ENCODE measurements around the gene CDKL5. TPM values are rescaled to one million over a fixed set of nuclear protein-coding genes. Genes with fewer than 3 reads are reported as not detected.
A peak's percentile ranks its signal among the peaks of the same experiment; 100 is the strongest.

The CDKL5 gene
- polyA plus RNA-seq, 2 of the 4 experiments (the other 2 are of a cell fraction), result 5.4 to 22.8 TPM

DNA sequence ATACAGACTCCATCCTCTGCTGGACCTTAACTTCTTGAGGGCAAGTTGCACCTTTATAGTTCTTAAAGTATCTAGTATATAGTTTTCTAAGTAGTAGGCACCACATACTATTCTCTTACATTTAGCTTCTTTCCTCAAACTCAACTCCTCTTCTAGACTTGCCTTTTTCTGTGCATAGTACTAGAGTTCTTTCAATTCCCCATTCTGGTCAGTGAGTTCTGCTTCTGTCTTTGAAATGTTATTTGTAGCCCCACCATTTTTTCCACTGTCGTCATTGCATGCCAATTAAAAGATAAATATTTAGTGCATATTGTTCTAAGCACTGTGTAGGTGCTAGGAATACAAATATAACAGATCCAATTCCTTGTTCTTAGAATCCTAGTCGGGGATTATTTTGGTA, 31.6 kb downstream of the CDKL5 start:
- no peak overlapping the region for H3K4me2 ChIP-seq
- POLR2A ChIA-PET, result no interaction called here
- H3K27ac ChIP-seq, result no peak overlapping the region
- TF ChIP-seq NR3C1 (IDR thresholded peaks at IDR 0.05), result no peak
- no peak for TF ChIP-seq SREBF2 (IDR thresholded peaks at IDR 0.05)
- TF ChIP-seq, protein P1, sequence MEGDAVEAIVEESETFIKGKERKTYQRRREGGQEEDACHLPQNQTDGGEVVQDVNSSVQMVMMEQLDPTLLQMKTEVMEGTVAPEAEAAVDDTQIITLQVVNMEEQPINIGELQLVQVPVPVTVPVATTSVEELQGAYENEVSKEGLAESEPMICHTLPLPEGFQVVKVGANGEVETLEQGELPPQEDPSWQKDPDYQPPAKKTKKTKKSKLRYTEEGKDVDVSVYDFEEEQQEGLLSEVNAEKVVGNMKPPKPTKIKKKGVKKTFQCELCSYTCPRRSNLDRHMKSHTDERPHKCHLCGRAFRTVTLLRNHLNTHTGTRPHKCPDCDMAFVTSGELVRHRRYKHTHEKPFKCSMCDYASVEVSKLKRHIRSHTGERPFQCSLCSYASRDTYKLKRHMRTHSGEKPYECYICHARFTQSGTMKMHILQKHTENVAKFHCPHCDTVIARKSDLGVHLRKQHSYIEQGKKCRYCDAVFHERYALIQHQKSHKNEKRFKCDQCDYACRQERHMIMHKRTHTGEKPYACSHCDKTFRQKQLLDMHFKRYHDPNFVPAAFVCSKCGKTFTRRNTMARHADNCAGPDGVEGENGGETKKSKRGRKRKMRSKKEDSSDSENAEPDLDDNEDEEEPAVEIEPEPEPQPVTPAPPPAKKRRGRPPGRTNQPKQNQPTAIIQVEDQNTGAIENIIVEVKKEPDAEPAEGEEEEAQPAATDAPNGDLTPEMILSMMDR (IDR thresholded peaks at IDR 0.05), result no peak
- no peak for TF ChIP-seq FOSL2 (IDR thresholded peaks at IDR 0.05)
- no peak for TF ChIP-seq FOSL2 (CRISPR knock-in tag; IDR thresholded peaks at IDR 0.05)
- no peak for TF ChIP-seq HOXA7 (CRISPR knock-in tag; IDR thresholded peaks at IDR 0.05)
- no peak for TF ChIP-seq MAZ (IDR thresholded peaks at IDR 0.05; ENCODE audit: borderline replicate concordance, low read depth, low read length)
- no peak for TF ChIP-seq POLR2AphosphoS2 (conservative IDR thresholded peaks at IDR 0.05; ENCODE audit: low read length)
- TF ChIP-seq HOXB5 (CRISPR knock-in tag; IDR thresholded peaks at IDR 0.05), result no peak
- no peak for TF ChIP-seq RARB (CRISPR knock-in tag; IDR thresholded peaks at IDR 0.05)
- TF ChIP-seq, protein P2, sequence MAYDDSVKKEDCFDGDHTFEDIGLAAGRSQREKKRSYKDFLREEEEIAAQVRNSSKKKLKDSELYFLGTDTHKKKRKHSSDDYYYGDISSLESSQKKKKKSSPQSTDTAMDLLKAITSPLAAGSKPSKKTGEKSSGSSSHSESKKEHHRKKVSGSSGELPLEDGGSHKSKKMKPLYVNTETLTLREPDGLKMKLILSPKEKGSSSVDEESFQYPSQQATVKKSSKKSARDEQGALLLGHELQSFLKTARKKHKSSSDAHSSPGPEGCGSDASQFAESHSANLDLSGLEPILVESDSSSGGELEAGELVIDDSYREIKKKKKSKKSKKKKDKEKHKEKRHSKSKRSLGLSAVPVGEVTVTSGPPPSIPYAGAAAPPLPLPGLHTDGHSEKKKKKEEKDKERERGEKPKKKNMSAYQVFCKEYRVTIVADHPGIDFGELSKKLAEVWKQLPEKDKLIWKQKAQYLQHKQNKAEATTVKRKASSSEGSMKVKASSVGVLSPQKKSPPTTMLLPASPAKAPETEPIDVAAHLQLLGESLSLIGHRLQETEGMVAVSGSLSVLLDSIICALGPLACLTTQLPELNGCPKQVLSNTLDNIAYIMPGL (CRISPR knock-in tag; IDR thresholded peaks at IDR 0.05; ENCODE audit: borderline replicate concordance), result no peak
- TF ChIP-seq CHD4 (IDR thresholded peaks at IDR 0.05; ENCODE audit: borderline replicate concordance), result no peak
- no peak for TF ChIP-seq KDM5A (IDR thresholded peaks at IDR 0.05)
- no peak for DNase-seq (ENCODE audit: low read depth in 1 of 2, low spot score in 1 of 2)
- no peak for ATAC-seq
- CTCF ChIA-PET, result interaction anchor here (0.6 kb wide), 1 partner anchor 381 kb away, joined by 3 read pairs; no protein-coding TSS in a partner anchor
- peak; percentile 86 for FAIRE-seq
- H3K9me3 ChIP-seq, result no peaks in the 10 kb centered on the region
- WGBS (ENCODE audit: missing lambda C conversion rate), result 91% methylated on average over 2 of the region's 2 CpGs
- H3K4me3 ChIP-seq, result no peak overlapping the region
- H3K4me1 ChIP-seq, result peaks cover 14% of the 10 kb centered on the region

DNA sequence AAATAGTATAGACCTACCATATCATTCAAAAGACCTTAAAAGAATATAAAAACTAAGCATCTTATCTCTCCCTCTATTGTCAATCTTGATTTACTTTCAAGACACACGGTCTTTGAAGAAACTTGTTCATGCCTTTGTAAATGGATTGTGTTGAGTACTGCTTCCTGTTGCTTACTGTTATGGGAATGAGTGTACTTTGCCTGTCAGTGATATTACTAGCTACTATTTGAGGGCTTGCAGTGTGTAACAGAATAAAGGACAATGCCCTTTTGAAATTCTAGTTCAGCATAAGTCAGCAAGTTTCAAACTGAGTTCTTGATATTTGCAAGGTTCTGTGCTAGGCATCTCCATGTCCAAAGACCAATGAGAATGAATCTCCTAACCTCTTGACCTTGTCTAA, 36.0 kb downstream of the CDKL5 start:
- DNase-seq (ENCODE audit: low read depth in 1 of 2, low spot score in 1 of 2), result no peak
- POLR2A ChIA-PET, result interaction anchor here (0.5 kb wide), 1 partner anchor 8 kb away, joined by 4 read pairs; no protein-coding TSS in a partner anchor
- no peak for ATAC-seq
- H3K27ac ChIP-seq, result no peak overlapping the region
- peaks cover 17% of the 10 kb centered on the region for H3K4me1 ChIP-seq
- H3K9me3 ChIP-seq, result no peaks in the 10 kb centered on the region
- CTCF ChIA-PET, result interaction anchor here (1.2 to 1.6 kb wide), 2 partner anchors 10 to 26 kb away, joined by 4 to 5 read pairs; no protein-coding TSS in a partner anchor
- no peak overlapping the region for H3K4me2 ChIP-seq
- 77% methylated on average over 1 of the region's 1 CpG for WGBS (ENCODE audit: missing lambda C conversion rate)
- FAIRE-seq, result peak; percentile 95
- no peak overlapping the region for H3K4me3 ChIP-seq
- TF ChIP-seq RNF2 (IDR thresholded peaks at IDR 0.05; ENCODE audit: borderline replicate concordance, low read depth) (no peak), JUN (IDR thresholded peaks at IDR 0.05) (no peak), EHF (CRISPR knock-in tag; IDR thresholded peaks at IDR 0.05) (no peak)
- TF ChIP-seq, protein P3, sequence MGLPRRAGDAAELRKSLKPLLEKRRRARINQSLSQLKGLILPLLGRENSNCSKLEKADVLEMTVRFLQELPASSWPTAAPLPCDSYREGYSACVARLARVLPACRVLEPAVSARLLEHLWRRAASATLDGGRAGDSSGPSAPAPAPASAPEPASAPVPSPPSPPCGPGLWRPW (IDR thresholded peaks at IDR 0.05), result no peak

DNA sequence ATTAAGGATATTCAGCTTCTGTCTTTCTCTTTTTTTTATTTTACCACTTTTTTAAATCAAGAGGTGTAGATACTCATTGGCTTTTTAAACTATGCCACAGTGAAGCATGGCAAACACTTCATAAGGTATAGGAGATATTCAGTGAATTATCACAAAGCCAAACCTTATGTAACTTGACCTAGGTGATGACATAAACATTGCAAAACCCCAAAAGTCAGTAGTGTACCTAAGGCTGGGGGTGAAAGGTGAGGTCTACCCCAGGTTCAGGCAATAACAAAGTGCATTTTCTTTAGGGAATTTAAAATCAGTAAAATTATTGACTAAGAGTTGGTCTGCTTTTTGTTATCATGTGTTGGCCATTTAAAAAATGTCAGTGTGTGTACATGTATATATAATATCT, 39.1 kb downstream of the CDKL5 start:
- POLR2A ChIA-PET, result no interaction called here
- FAIRE-seq (no peak), DNase-seq (ENCODE audit: low read depth in 1 of 2, low spot score in 1 of 2) (no peak), ATAC-seq (no peak)
- Histone ChIP-seq H3K9me3 (no peaks in the 10 kb centered on the region), H3K4me3 (no peak overlapping the region), H3K4me2 (no peak overlapping the region), H3K4me1 (peaks cover 17% of the 10 kb centered on the region), H3K27ac (no peak overlapping the region)
- CTCF ChIA-PET, result interaction anchor here (1.4 kb wide), 1 partner anchor 10 kb away, joined by 4 read pairs; no protein-coding TSS in a partner anchor
- TF ChIP-seq GATA3 (IDR thresholded peaks at IDR 0.05; ENCODE audit: borderline replicate concordance), result no peak
- TF ChIP-seq RNF2 (IDR thresholded peaks at IDR 0.05; ENCODE audit: borderline replicate concordance, low read depth), result no peak
- no peak for TF ChIP-seq FOSL2 (IDR thresholded peaks at IDR 0.05)
- no peak for TF ChIP-seq FOSL2 (CRISPR knock-in tag; IDR thresholded peaks at IDR 0.05)

All from A549 (cell line).